Astrocyte of the cerebellum (primary cell): ENCODE measurements around the gene TBC1D22A.

ENCODE experiments used
- DNase-seq: peaks from one replicate; pipeline ENCODE4 v3.0.0-alpha.2; 2011; ENCODE audit warnings: low read depth
- H3K4me3 ChIP-seq: 2 replicates; pipeline ENCODE4 v1.5.1; 2011; ENCODE audit warnings: mild to moderate bottlenecking, low read depth, low read length, moderate library complexity
- in situ Hi-C: cut with HindIII; loops from 2 replicates; pipeline ENCODE4 v1.10.0; 2017; ENCODE audit warnings: low sequenced_read_pairs
- TF ChIP-seq, protein P1 (sequence below): IDR thresholded peaks from 2 replicates; pipeline ENCODE4 v1.5.1; 2012; ENCODE audit warnings: low read length, low read depth, moderate library complexity, mild to moderate bottlenecking; ENCODE audit errors: missing control alignments

Gene TBC1D22A

DNA sequence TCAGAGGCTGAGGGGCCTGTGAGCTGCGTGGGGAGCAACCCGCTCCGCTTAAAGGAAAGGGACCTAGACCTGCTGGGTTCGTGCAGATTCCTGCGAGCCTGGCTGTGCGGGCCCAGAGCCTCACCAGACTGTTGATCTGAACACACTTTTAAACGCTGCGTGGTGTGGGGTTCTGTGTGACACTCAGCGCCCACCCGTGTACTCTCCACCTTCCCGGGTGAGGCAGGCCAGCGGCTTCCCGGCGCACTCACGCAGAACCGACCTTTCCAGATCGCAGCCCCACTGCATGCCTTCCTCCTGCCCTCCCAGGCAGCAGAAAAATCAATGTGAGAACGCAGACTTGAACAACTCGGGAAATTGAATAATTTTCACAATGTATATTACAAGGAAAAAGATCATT, 388.6 kb downstream of the TBC1D22A start:
- no peak for DNase-seq
- H3K4me3 ChIP-seq = no peak overlapping the region
- in situ Hi-C loops = no loop called here
- TF ChIP-seq, protein P1, sequence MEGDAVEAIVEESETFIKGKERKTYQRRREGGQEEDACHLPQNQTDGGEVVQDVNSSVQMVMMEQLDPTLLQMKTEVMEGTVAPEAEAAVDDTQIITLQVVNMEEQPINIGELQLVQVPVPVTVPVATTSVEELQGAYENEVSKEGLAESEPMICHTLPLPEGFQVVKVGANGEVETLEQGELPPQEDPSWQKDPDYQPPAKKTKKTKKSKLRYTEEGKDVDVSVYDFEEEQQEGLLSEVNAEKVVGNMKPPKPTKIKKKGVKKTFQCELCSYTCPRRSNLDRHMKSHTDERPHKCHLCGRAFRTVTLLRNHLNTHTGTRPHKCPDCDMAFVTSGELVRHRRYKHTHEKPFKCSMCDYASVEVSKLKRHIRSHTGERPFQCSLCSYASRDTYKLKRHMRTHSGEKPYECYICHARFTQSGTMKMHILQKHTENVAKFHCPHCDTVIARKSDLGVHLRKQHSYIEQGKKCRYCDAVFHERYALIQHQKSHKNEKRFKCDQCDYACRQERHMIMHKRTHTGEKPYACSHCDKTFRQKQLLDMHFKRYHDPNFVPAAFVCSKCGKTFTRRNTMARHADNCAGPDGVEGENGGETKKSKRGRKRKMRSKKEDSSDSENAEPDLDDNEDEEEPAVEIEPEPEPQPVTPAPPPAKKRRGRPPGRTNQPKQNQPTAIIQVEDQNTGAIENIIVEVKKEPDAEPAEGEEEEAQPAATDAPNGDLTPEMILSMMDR = no peak

DNA sequence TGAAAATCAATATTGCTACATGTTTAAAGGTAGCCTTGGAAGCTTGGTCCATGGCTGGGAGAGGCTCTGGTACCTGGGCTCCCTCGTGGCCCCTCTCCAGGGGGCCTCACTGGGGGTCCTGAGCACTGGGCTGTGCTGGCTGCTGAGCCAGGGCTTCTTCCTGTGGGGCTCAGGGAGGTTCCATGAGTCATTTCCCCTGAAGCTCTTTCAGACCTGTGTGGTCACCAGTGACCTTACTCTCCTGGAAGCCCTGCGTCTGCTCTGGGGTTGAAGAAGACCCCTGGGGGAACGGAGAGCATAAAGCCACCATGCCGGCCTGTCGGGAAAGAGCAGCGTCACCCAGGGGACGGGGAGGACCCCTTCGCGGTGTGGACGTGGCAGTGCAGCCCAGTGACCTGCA, 389.0 kb downstream of the TBC1D22A start:
- TF ChIP-seq, protein P1 = no peak
- H3K4me3 ChIP-seq = no peak overlapping the region
- in situ Hi-C loops = no loop called here
- no peak for DNase-seq

DNA sequence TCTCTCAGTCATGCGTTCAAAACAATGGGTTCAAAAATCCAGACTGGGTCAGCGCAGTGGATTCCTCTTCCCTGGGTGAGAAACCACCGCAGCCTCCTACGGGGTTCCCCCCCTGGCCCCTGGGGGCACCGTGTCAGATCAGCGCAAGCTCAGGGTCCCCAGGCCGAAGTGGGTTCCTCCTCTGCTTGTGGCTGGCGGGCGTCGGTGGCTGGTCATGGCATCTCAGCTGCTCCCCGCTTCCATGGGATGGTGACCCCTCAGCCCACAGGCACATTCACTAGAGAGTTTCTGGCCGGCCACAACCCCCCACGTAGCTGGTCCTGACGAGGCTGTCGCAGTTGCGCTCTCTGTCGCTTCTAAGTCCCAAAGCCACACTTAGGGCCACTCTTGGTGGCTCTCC, 389.8 kb downstream of the TBC1D22A start:
- H3K4me3 ChIP-seq = no peak overlapping the region
- no peak for DNase-seq
- TF ChIP-seq, protein P1 = no peak
- in situ Hi-C loops = no loop called here

DNA sequence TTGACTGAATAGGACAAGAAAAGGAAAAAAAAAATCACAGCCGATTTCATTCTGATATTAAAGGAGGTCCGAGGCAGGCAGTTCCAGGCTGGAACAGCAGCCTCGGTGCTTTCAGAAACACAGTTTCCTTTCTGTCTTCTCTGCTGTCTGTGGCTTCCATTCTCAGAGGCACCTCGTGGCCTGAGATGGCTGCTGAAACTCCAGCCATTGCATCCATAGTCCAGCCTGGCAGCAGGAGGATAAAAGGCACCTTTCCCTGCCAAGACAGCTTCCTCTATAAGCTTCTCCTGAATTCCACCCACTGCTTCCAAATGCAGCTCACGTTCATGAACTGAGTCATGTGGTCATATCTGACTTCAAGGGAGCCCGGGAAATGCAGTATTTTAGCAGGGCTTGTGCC, 390.5 kb downstream of the TBC1D22A start:
- TF ChIP-seq, protein P1 = no peak
- in situ Hi-C loops = no loop called here
- no peak for DNase-seq
- H3K4me3 ChIP-seq = no peak overlapping the region

DNA sequence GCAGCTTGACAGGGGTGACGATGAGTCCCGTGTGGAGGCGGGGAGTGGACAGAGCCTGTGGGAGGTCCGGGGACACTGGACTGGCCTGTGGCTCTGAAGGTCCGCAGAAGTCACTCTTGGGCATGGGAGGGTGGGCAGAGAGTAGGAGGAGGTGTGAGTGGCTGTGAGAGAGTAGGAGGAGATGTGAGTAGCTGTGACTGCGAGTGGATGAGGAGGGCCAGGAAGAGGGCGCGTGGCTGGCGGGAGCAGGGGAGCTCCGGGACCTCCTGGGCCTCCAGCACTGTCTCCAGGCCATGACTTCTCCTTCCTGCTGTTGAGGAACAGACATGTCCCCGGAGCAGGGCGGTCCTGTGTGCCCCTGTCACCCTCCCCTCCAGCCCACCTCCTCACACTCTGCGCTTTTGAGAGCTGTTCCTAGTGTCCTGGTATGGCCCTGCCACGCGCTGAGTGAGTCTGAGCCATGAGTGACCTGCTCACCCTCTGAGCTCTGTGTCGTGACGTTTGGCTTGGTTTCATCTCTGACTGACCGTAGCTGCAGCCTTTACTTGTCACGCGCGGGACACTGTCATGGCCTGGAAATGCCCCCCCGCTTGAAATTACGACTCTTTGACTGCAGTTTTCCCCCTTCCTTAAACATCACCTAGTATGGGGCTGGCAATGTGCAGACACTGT, 391.5 kb downstream of the TBC1D22A start:
- in situ Hi-C loops = no loop called here
- H3K4me3 ChIP-seq = peak overlapping the region; percentile 28
- TF ChIP-seq, protein P1 = no peak
- no peak for DNase-seq

DNA sequence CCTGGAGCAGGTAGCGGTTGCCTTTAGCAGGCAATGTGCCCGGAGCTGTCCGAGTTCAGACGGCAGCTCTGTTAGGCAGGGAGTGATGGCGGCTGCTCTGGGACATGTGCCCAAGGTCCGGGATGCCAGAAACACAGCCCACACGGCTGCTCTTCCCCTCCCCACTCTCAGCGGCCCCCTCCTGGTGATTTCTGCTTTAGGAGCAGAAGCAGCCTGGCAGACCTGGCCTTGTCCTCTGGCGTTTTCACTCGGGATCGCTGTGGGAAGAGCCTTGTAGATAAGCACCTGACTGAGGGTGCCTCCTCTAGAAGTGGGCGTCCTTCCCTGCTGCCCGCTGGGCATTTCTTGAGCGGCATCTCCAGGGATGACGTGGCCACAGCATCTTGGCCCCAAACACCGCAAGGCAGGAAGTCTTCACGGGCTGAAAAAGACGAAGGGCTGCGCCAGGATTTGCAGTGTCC, 392.2 kb downstream of the TBC1D22A start:
- H3K4me3 ChIP-seq = peak overlapping the region; percentile 28
- in situ Hi-C loops = no loop called here
- TF ChIP-seq, protein P1 = peak; percentile 29
- DNase-seq = peak; percentile 64
